HEK293 (cell line): Measurements from ENCODE around the gene SLFN12L.

Source experiments
- CTCF ChIA-PET: fragments of 350-600 bp; formaldehyde crosslinking; extraction: SDS; loops from one replicate; lab custom pipeline; 2021; ENCODE audit warnings: antibody characterized with exemption; lab: Yijun Ruan, JAX
- POLR2A ChIA-PET: fragments of 300-600 bp; formaldehyde crosslinking; extraction: SDS; loops from one replicate; lab custom pipeline; 2020; ENCODE audit warnings: antibody characterized with exemption, inconsistent platforms; lab: Yijun Ruan, JAX
- H3K27ac ChIP-seq: fragments of 200-500 bp; sonication (Bioruptor generic); 2 replicates; pipeline ENCODE4 v1.5.1; 2014; ENCODE audit warnings: low read depth, low read length, control low read depth, inconsistent platforms; ENCODE audit errors: extremely low read depth
- H3K36me3 ChIP-seq, 2 experiments: fragments of 200-500 bp in 1 of 2; sonication (Bioruptor generic) in 1 of 2; 1 replicate in 1 of 2; 2 replicates in 1 of 2; pipeline ENCODE4 v1.5.1; 2014 to 2017; ENCODE audit warnings: inconsistent platforms in 2 of 2, low read length in 2 of 2; ENCODE audit not compliant: control insufficient read depth in 2 of 2, insufficient read depth in 1 of 2
- H3K4me1 ChIP-seq: fragments of 200-500 bp; sonication (Bioruptor generic); 2 replicates; pipeline ENCODE4 v1.5.1; 2014; ENCODE audit warnings: mild to moderate bottlenecking, low read length, inconsistent platforms; ENCODE audit not compliant: control insufficient read depth, insufficient read depth
- H3K4me3 ChIP-seq: 2 replicates; pipeline ENCODE4 v1.5.1; 2011; ENCODE audit warnings: low read depth, mild to moderate bottlenecking, control low read depth, low read length, moderate library complexity
- H3K9me3 ChIP-seq: fragments of 200-500 bp; sonication (Bioruptor generic); 2 replicates; pipeline ENCODE4 v1.5.1; 2014; ENCODE audit warnings: low read depth, low read length, inconsistent platforms; ENCODE audit not compliant: control insufficient read depth, insufficient read depth
- GLIS2 ChIP-seq: fragments of 450-650 bp; formaldehyde crosslinking; IDR thresholded peaks from 2 replicates; pipeline ENCODE4 v1.5.1; 2016; ENCODE audit warnings: missing biosample characterization, missing genetic modification characterization
- INSM2 ChIP-seq: fragments of 450-650 bp; formaldehyde crosslinking; IDR thresholded peaks from 2 replicates; pipeline ENCODE4 v1.5.1; 2016; ENCODE audit warnings: missing biosample characterization, missing genetic modification characterization
- MZF1 ChIP-seq: fragments of 450-650 bp; formaldehyde crosslinking; IDR thresholded peaks from 2 replicates; pipeline ENCODE4 v1.5.1; 2017; ENCODE audit warnings: missing biosample characterization, missing genetic modification characterization, borderline replicate concordance
- OVOL3 ChIP-seq: fragments of 450-650 bp; formaldehyde crosslinking; IDR thresholded peaks from 2 replicates; pipeline ENCODE4 v1.5.1; 2016; ENCODE audit warnings: missing biosample characterization, missing genetic modification characterization
- PATZ1 ChIP-seq: fragments of 450-650 bp; formaldehyde crosslinking; IDR thresholded peaks from 2 replicates; pipeline ENCODE4 v1.5.1; 2016; ENCODE audit warnings: missing biosample characterization, missing genetic modification characterization
- PBX3 ChIP-seq: sonication (generic); formaldehyde crosslinking; IDR thresholded peaks from 2 replicates; pipeline ENCODE4 v1.8.1; 2022; ENCODE audit warnings: mild to moderate bottlenecking, moderate library complexity, missing genetic modification reagents
- WT1 ChIP-seq: fragments of 450-650 bp; formaldehyde crosslinking; IDR thresholded peaks from 2 replicates; pipeline ENCODE4 v1.5.1; 2016; ENCODE audit warnings: missing biosample characterization, missing genetic modification characterization
- ZBTB7A ChIP-seq: fragments of 450-650 bp; formaldehyde crosslinking; IDR thresholded peaks from 2 replicates; pipeline ENCODE4 v1.5.1; 2016; ENCODE audit warnings: low read depth, missing biosample characterization, missing genetic modification characterization
- ZEB2 ChIP-seq: fragments of 450-650 bp; formaldehyde crosslinking; IDR thresholded peaks from 2 replicates; pipeline ENCODE4 v1.5.1; 2016; ENCODE audit warnings: missing biosample characterization, missing genetic modification characterization
- ZNF121 ChIP-seq: fragments of 450-650 bp; formaldehyde crosslinking; IDR thresholded peaks from 2 replicates; pipeline ENCODE4 v1.5.1; 2016; ENCODE audit warnings: missing biosample characterization, missing genetic modification characterization
- ZNF148 ChIP-seq: fragments of 450-650 bp; formaldehyde crosslinking; IDR thresholded peaks from 2 replicates; pipeline ENCODE4 v1.5.0; 2017; ENCODE audit warnings: missing biosample characterization, missing genetic modification characterization, borderline replicate concordance
- ZNF157 ChIP-seq: fragments of 450-650 bp; formaldehyde crosslinking; IDR thresholded peaks from 2 replicates; pipeline ENCODE4 v1.5.1; 2016; ENCODE audit warnings: missing biosample characterization, missing genetic modification characterization
- ZNF175 ChIP-seq: fragments of 450-650 bp; formaldehyde crosslinking; IDR thresholded peaks from 2 replicates; pipeline ENCODE4 v1.5.1; 2016; ENCODE audit warnings: missing biosample characterization, missing genetic modification characterization
- ZNF354C ChIP-seq: fragments of 450-650 bp; formaldehyde crosslinking; IDR thresholded peaks from 2 replicates; pipeline ENCODE4 v1.5.1; 2016; ENCODE audit warnings: missing biosample characterization, missing genetic modification characterization, low read depth, borderline replicate concordance
- ZNF37A ChIP-seq: fragments of 450-650 bp; IDR thresholded peaks from 2 replicates; pipeline ENCODE4 v1.5.1; 2018; ENCODE audit warnings: missing biosample characterization, missing genetic modification characterization
- ZNF510 ChIP-seq: fragments of 450-650 bp; formaldehyde crosslinking; IDR thresholded peaks from 2 replicates; pipeline ENCODE4 v1.5.1; 2018; ENCODE audit warnings: mild to moderate bottlenecking, missing genetic modification characterization, missing biosample characterization; ENCODE audit not compliant: insufficient replicate concordance
- ZNF514 ChIP-seq: fragments of 450-650 bp; formaldehyde crosslinking; IDR thresholded peaks from 2 replicates; pipeline ENCODE4 v1.5.1; 2016; ENCODE audit warnings: missing biosample characterization, missing genetic modification characterization
- ZNF555 ChIP-seq: fragments of 450-650 bp; formaldehyde crosslinking; conservative IDR thresholded peaks from 2 replicates; pipeline ENCODE4 v1.5.1; 2017; ENCODE audit warnings: missing biosample characterization, mild to moderate bottlenecking, missing genetic modification characterization, inconsistent platforms
- ZNF580 ChIP-seq: fragments of 450-650 bp; formaldehyde crosslinking; IDR thresholded peaks from 2 replicates; pipeline ENCODE4 v1.5.1; 2016; ENCODE audit warnings: missing biosample characterization, missing genetic modification characterization
- ZNF610 ChIP-seq: fragments of 450-650 bp; formaldehyde crosslinking; IDR thresholded peaks from 2 replicates; pipeline ENCODE4 v1.5.1; 2016; ENCODE audit warnings: missing biosample characterization, missing genetic modification characterization, borderline replicate concordance
- ZNF654 ChIP-seq: fragments of 450-650 bp; formaldehyde crosslinking; IDR thresholded peaks from 2 replicates; pipeline ENCODE4 v1.5.1; 2016; ENCODE audit warnings: low read depth, missing biosample characterization, missing genetic modification characterization
- ZNF692 ChIP-seq: fragments of 450-650 bp; formaldehyde crosslinking; IDR thresholded peaks from 2 replicates; pipeline ENCODE4 v1.5.1; 2016; ENCODE audit warnings: missing biosample characterization, missing genetic modification characterization
- ZSCAN18 ChIP-seq: fragments of 450-650 bp; formaldehyde crosslinking; IDR thresholded peaks from 2 replicates; pipeline ENCODE4 v1.5.1; 2016; ENCODE audit warnings: missing biosample characterization, missing genetic modification characterization
- ZSCAN30 ChIP-seq: fragments of 450-650 bp; IDR thresholded peaks from 2 replicates; pipeline ENCODE4 v1.5.1; 2018; ENCODE audit warnings: missing biosample characterization, mild to moderate bottlenecking, missing genetic modification characterization, moderate library complexity

SLFN12L gene

GRCh38 chr17:35557353-35557752 is 19.9 kb upstream of the SLFN12L start (continued):
- TF ChIP-seq MZF1 (tag by site-specific recombination) (no peak), ZNF175 (tag by site-specific recombination) (no peak), ZNF37A (no peak), ZEB2 (tag by site-specific recombination) (no peak), ZNF514 (tag by site-specific recombination) (no peak), ZNF354C (tag by site-specific recombination) (no peak), ZSCAN18 (tag by site-specific recombination) (no peak), ZNF157 (tag by site-specific recombination) (no peak), PBX3 (CRISPR knock-in tag) (no peak)

- Histone ChIP-seq H3K4me1 (no peaks in the 10 kb centered on the region), H3K4me3 (no peak overlapping the region), H3K27ac (no peak overlapping the region), H3K36me3 (no peaks in the 10 kb centered on the region), H3K9me3 (no peaks in the 10 kb centered on the region)
- TF ChIP-seq ZNF580: no peak
- no peak for TF ChIP-seq OVOL3 (tag by site-specific recombination)
- no peak for TF ChIP-seq ZNF692
- no peak for TF ChIP-seq ZNF555 (tag by site-specific recombination)
- TF ChIP-seq ZNF121 (tag by site-specific recombination): no peak
- no peak for TF ChIP-seq ZNF37A
- no peak for TF ChIP-seq ZNF510
- no peak for TF ChIP-seq ZSCAN30 (tag by site-specific recombination)
- no peak for TF ChIP-seq ZNF148
- TF ChIP-seq ZNF610: no peak
- TF ChIP-seq INSM2: no peak
- peak; percentile 62 for TF ChIP-seq ZNF654 (tag by site-specific recombination)
- TF ChIP-seq MZF1 (tag by site-specific recombination): no peak
- 0 out of 2 replicates have a peak, but pooled peaks have one; percentile 35 for TF ChIP-seq PATZ1 (tag by site-specific recombination)
- TF ChIP-seq GLIS2: no peak
- TF ChIP-seq WT1 (tag by site-specific recombination): no peak
- TF ChIP-seq ZBTB7A (tag by site-specific recombination): no peak
- ChIA-PET CTCF (interaction anchor here (0.8 to 2.0 kb wide), 5 partner anchors 17 to 243 kb away, joined by 3 to 9 read pairs (median 4); partner anchors contain the start of gene PEX12), POLR2A (interaction anchor here (0.9 kb wide), 1 partner anchor 23 kb away, joined by 3 read pairs; the partner anchor contains the start of gene PEX12)
Observed at GRCh38 chr17:35555691-35556090, 18.2 kb upstream of the SLFN12L start.
